H9 (cell line): ENCODE measurements around the gene ZNF330. TPM values are rescaled to one million over a fixed set of nuclear protein-coding genes. Genes with fewer than 3 reads are reported as not detected.

Source experiments
- DNase-seq: peaks from one replicate; pipeline ENCODE4 v3.0.0-alpha.2; 2017
- H2AFZ ChIP-seq: one replicate; pipeline ENCODE4 v1.6.1; 2013; ENCODE audit warnings: mild to moderate bottlenecking, low read length, control low read depth, moderate library complexity
- H2AK5ac ChIP-seq: 2 replicates; pipeline ENCODE4 v1.6.1; 2013; ENCODE audit warnings: low read length, control low read depth, mixed read lengths; ENCODE audit not compliant: insufficient read length
- H2BK120ac ChIP-seq: one replicate; pipeline ENCODE4 v1.6.1; 2013; ENCODE audit warnings: low read depth, mild to moderate bottlenecking, low read length, control low read depth, inconsistent platforms; ENCODE audit not compliant: poor library complexity, severe bottlenecking
- H2BK12ac ChIP-seq: 2 replicates; pipeline ENCODE4 v1.6.1; 2013; ENCODE audit warnings: low read length, control low read depth, mixed read lengths, low read depth; ENCODE audit not compliant: insufficient read length
- H2BK15ac ChIP-seq: 2 replicates; pipeline ENCODE4 v1.6.1; 2013; ENCODE audit warnings: low read depth, low read length, control low read depth
- H2BK20ac ChIP-seq: one replicate; pipeline ENCODE4 v1.6.1; 2013; ENCODE audit warnings: low read depth, mild to moderate bottlenecking, low read length, control low read depth, inconsistent platforms; ENCODE audit not compliant: poor library complexity, severe bottlenecking
- H2BK5ac ChIP-seq: 2 replicates; pipeline ENCODE4 v1.6.1; 2013; ENCODE audit warnings: low read length, control low read depth, mixed read lengths; ENCODE audit not compliant: insufficient read length
- H3K14ac ChIP-seq: 2 replicates; pipeline ENCODE4 v1.6.1; 2013; ENCODE audit warnings: low read length, control low read depth; ENCODE audit not compliant: insufficient read depth
- H3K18ac ChIP-seq: 2 replicates; pipeline ENCODE4 v1.6.1; 2013; ENCODE audit warnings: low read depth, mild to moderate bottlenecking, mixed read lengths, low read length, control low read depth; ENCODE audit not compliant: insufficient read length
- H3K23ac ChIP-seq: 2 replicates; pipeline ENCODE4 v1.6.1; 2013; ENCODE audit warnings: low read length, control low read depth, mixed read lengths, low read depth; ENCODE audit not compliant: insufficient read length
- H3K23me2 ChIP-seq: 2 replicates; pipeline ENCODE4 v1.6.1; 2013; ENCODE audit warnings: low read depth, mild to moderate bottlenecking, mixed read lengths, low read length, control low read depth; ENCODE audit not compliant: insufficient read length, poor library complexity, severe bottlenecking
- H3K27ac ChIP-seq: 2 replicates; pipeline ENCODE4 v1.5.1; 2013; ENCODE audit warnings: low read length, control low read depth, mixed read lengths, low read depth; ENCODE audit not compliant: insufficient read length
- H3K27me3 ChIP-seq: 2 replicates; pipeline ENCODE4 v1.6.1; 2013; ENCODE audit warnings: low read length, control low read depth, inconsistent platforms; ENCODE audit not compliant: insufficient read depth
- H3K4ac ChIP-seq: 2 replicates; pipeline ENCODE4 v1.6.1; 2013; ENCODE audit warnings: low read depth, mild to moderate bottlenecking, control low read depth, inconsistent platforms, low read length, moderate library complexity
- H3K4me1 ChIP-seq: 2 replicates; pipeline ENCODE4 v1.6.1; 2013; ENCODE audit warnings: low read length, control low read depth, inconsistent platforms; ENCODE audit not compliant: insufficient read depth
- H3K4me2 ChIP-seq: 2 replicates; pipeline ENCODE4 v1.6.1; 2013; ENCODE audit warnings: low read length, control low read depth, mixed read lengths; ENCODE audit not compliant: insufficient read length, insufficient read depth
- H3K56ac ChIP-seq: 2 replicates; pipeline ENCODE4 v1.6.1; 2013; ENCODE audit warnings: low read depth, mild to moderate bottlenecking, mixed read lengths, low read length, control low read depth; ENCODE audit not compliant: insufficient read length
- H3K79me1 ChIP-seq: 2 replicates; pipeline ENCODE4 v1.6.1; 2013; ENCODE audit warnings: low read depth, mild to moderate bottlenecking, moderate library complexity, low read length, control low read depth, inconsistent platforms; ENCODE audit not compliant: insufficient read depth, poor library complexity, severe bottlenecking
- H3K79me2 ChIP-seq: 2 replicates; pipeline ENCODE4 v1.6.1; 2013; ENCODE audit warnings: low read length, control low read depth, inconsistent platforms; ENCODE audit not compliant: insufficient read depth
- H3K9ac ChIP-seq: 2 replicates; pipeline ENCODE4 v1.6.1; 2013; ENCODE audit warnings: low read length, control low read depth, mixed read lengths; ENCODE audit not compliant: insufficient read length; ENCODE audit errors: extremely low read depth
- H3K9me3 ChIP-seq: one replicate; pipeline ENCODE4 v1.6.1; 2013; ENCODE audit warnings: low read depth, low read length, inconsistent platforms; ENCODE audit not compliant: control insufficient read depth
- H3T11ph ChIP-seq: one replicate; pipeline ENCODE4 v1.6.1; 2013; ENCODE audit warnings: mild to moderate bottlenecking, low read length, control low read depth, inconsistent platforms
- H4K20me1 ChIP-seq: one replicate; pipeline ENCODE4 v1.6.1; 2013; ENCODE audit not compliant: control insufficient read depth, insufficient read length, insufficient read depth
- H4K5ac ChIP-seq: 2 replicates; pipeline ENCODE4 v1.6.1; 2013; ENCODE audit warnings: low read depth, mild to moderate bottlenecking, mixed read lengths, low read length, control low read depth; ENCODE audit not compliant: insufficient read length
- H4K8ac ChIP-seq: replicated peaks from 2 replicates; pipeline ENCODE4 v1.6.1; 2013; ENCODE audit warnings: low read length, control low read depth, mixed read lengths, low read depth; ENCODE audit not compliant: insufficient read length
- H4K91ac ChIP-seq: 2 replicates; pipeline ENCODE4 v1.6.1; 2013; ENCODE audit warnings: low read depth, mild to moderate bottlenecking, moderate library complexity, mixed read lengths, low read length, control low read depth; ENCODE audit not compliant: insufficient read length
- H3K27ac Mint-ChIP-seq, 3 experiments: 2 replicates in 2 of 3; 3 replicates in 1 of 3; pipeline ENCODE4 v1.8.0; 2020 to 2021; ENCODE audit warnings: mixed read lengths in 3 of 3, mild to moderate bottlenecking in 1 of 3, moderate library complexity in 1 of 3
- H3K27me3 Mint-ChIP-seq: 2 replicates; pipeline ENCODE4 v1.8.0; 2021; ENCODE audit warnings: low read depth, mild to moderate bottlenecking, moderate library complexity, mixed read lengths
- H3K36me3 Mint-ChIP-seq, 3 experiments: 2 replicates in 2 of 3; 3 replicates in 1 of 3; pipeline ENCODE4 v1.8.0; 2020 to 2021; ENCODE audit warnings: low read depth in 3 of 3, mixed read lengths in 3 of 3; ENCODE audit not compliant: insufficient read depth in 1 of 3
- H3K4me1 Mint-ChIP-seq, 2 experiments: 2 replicates each; pipeline ENCODE4 v1.8.0; 2020; ENCODE audit warnings: mixed read lengths in 2 of 2
- H3K4me3 Mint-ChIP-seq, 2 experiments: 2 replicates in 1 of 2; 3 replicates in 1 of 2; pipeline ENCODE4 v1.8.0; 2020 to 2021; ENCODE audit warnings: mild to moderate bottlenecking in 2 of 2, mixed read lengths in 2 of 2, moderate library complexity in 1 of 2
- H3K9me3 Mint-ChIP-seq, 2 experiments: 2 replicates in 1 of 2; 3 replicates in 1 of 2; pipeline ENCODE4 v1.8.0; 2020; ENCODE audit warnings: mild to moderate bottlenecking in 2 of 2, mixed read lengths in 2 of 2, moderate library complexity in 1 of 2
- WGBS: extraction: QIAGEN DNeasy Blood & Tissue Kit; methylation state at CpG from one replicate; pipeline ENCODE4 v1.1.7; 2013; ENCODE audit warnings: missing lambda C conversion rate, low lambda C conversion rate, mixed read lengths; ENCODE audit not compliant: insufficient read length; ENCODE audit errors: extremely low coverage; 5-methylcytosine and 5-hydroxymethylcytosine counted together
- total RNA-seq: library from RNA; stranded (reverse); gene quantifications from 2 replicates; pipeline ENCODE4 v1.2.1, GENCODE V29; 2021
- TF ChIP-seq, protein P1 (sequence below): fragments of 200-600 bp; sonication (generic); conservative IDR thresholded peaks from 3 replicates; pipeline ENCODE4 v1.8.0; 2021; ENCODE audit warnings: antibody characterized with exemption, mild to moderate bottlenecking

Gene ZNF330
- total RNA-seq, 1 experiment from 2014 or later: 32.6 TPM

DNA sequence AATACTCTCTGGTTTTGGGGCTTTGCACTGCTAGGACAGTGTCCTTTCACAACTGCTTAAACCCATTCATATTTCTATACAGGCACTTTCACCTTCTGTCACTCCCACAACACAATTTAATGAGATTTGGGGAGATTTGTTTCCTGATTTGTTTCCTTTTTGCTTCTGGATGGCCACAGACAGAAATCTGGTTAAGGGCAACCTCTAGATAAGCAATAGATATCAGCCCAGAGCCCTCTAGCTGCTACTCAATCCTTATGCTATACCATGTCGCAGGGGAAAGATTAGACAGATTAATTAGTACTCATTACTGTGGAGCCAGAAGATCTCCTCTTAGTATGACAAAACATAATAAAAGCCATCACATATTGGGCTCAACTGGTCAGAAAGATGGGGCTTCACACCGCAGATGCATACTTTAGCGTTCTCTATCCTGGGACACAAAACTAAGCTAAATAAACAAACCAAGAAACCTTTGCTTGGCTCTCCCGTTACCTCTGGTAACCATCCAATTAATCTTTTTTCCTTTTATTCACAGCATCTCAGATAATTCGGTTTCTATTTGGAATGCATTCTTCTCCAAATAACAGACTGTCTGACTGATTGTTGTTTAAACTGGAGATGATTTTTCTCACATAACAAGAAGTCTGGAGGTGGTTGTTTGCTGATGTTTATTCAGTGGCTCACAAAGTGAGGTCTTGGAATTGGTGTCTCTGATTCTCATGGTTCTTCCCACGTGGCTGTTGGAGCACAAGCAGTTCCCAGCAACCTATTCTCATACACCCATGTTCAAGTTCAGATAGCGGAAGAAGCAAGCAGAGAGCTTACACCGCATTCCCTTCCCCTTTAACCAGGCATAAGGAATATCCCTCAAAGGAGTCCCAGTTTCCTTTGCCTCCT is 41.0 kb upstream of the ZNF330 start:
- H3K9me3 Mint-ChIP-seq: peaks cover 0 to 2% of the 10 kb centered on the region in 2 experiments; a peak in 3 of 5 replicates
- H3K4me1 Mint-ChIP-seq: no peaks in the 10 kb centered on the region
- no peak overlapping the region for H3K23ac ChIP-seq
- WGBS: no CpG with 5 or more reads among the region's 8 CpGs
- no peak overlapping the region for H3K9ac ChIP-seq
- no peaks in the 10 kb centered on the region for H4K20me1 ChIP-seq
- H3K27ac Mint-ChIP-seq: no peak overlapping the region
- no peaks in the 10 kb centered on the region for H3K79me2 ChIP-seq
- H3K23me2 ChIP-seq: no peaks in the 10 kb centered on the region
- H3K27ac ChIP-seq: no peak overlapping the region
- no peak overlapping the region for H3K14ac ChIP-seq
- no peak overlapping the region for H4K8ac ChIP-seq
- no peaks in the 10 kb centered on the region for H3K36me3 Mint-ChIP-seq
- no peak overlapping the region for H3K4ac ChIP-seq
- H2AK5ac ChIP-seq: no peak overlapping the region
- H2BK12ac ChIP-seq: no peak overlapping the region
- H3K9me3 ChIP-seq: no peaks in the 10 kb centered on the region
- H2BK5ac ChIP-seq: no peak overlapping the region
- DNase-seq: no peak
- no peak overlapping the region for H4K91ac ChIP-seq
- no peak overlapping the region for H3K18ac ChIP-seq
- H3K79me1 ChIP-seq: no peaks in the 10 kb centered on the region
- H3K27me3 ChIP-seq: no peaks in the 10 kb centered on the region
- H2BK15ac ChIP-seq: no peak overlapping the region
- no peaks in the 10 kb centered on the region; the same call in 1 of the 2 replicates for H3K27me3 Mint-ChIP-seq
- no peak overlapping the region for H3T11ph ChIP-seq
- H3K4me1 ChIP-seq: no peaks in the 10 kb centered on the region
- H2AFZ ChIP-seq: no peak overlapping the region
- TF ChIP-seq, protein P1, sequence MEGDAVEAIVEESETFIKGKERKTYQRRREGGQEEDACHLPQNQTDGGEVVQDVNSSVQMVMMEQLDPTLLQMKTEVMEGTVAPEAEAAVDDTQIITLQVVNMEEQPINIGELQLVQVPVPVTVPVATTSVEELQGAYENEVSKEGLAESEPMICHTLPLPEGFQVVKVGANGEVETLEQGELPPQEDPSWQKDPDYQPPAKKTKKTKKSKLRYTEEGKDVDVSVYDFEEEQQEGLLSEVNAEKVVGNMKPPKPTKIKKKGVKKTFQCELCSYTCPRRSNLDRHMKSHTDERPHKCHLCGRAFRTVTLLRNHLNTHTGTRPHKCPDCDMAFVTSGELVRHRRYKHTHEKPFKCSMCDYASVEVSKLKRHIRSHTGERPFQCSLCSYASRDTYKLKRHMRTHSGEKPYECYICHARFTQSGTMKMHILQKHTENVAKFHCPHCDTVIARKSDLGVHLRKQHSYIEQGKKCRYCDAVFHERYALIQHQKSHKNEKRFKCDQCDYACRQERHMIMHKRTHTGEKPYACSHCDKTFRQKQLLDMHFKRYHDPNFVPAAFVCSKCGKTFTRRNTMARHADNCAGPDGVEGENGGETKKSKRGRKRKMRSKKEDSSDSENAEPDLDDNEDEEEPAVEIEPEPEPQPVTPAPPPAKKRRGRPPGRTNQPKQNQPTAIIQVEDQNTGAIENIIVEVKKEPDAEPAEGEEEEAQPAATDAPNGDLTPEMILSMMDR: no peak
- no peak overlapping the region for H4K5ac ChIP-seq
- H3K4me3 Mint-ChIP-seq: no peak overlapping the region
- H3K56ac ChIP-seq: no peak overlapping the region
- H2BK20ac ChIP-seq: no peak overlapping the region
- no peak overlapping the region for H3K4me2 ChIP-seq
- no peak overlapping the region for H2BK120ac ChIP-seq
